Activated T-cell treated with anti-CD3 and anti-CD28 coated beads for 4 hours (primary cell): Measurements from ENCODE around the gene PLEKHM2.
"Not testable (repeated sequence)": the region's sequence is repeated elsewhere in the genome, so short reads cannot be mapped to it uniquely, and the experiment has no call there.

Source experiments
- DNase-seq: peaks from one replicate; pipeline ENCODE4 v3.0.0-alpha.2; 2020

The PLEKHM2 gene, protein sequence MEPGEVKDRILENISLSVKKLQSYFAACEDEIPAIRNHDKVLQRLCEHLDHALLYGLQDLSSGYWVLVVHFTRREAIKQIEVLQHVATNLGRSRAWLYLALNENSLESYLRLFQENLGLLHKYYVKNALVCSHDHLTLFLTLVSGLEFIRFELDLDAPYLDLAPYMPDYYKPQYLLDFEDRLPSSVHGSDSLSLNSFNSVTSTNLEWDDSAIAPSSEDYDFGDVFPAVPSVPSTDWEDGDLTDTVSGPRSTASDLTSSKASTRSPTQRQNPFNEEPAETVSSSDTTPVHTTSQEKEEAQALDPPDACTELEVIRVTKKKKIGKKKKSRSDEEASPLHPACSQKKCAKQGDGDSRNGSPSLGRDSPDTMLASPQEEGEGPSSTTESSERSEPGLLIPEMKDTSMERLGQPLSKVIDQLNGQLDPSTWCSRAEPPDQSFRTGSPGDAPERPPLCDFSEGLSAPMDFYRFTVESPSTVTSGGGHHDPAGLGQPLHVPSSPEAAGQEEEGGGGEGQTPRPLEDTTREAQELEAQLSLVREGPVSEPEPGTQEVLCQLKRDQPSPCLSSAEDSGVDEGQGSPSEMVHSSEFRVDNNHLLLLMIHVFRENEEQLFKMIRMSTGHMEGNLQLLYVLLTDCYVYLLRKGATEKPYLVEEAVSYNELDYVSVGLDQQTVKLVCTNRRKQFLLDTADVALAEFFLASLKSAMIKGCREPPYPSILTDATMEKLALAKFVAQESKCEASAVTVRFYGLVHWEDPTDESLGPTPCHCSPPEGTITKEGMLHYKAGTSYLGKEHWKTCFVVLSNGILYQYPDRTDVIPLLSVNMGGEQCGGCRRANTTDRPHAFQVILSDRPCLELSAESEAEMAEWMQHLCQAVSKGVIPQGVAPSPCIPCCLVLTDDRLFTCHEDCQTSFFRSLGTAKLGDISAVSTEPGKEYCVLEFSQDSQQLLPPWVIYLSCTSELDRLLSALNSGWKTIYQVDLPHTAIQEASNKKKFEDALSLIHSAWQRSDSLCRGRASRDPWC

DNA sequence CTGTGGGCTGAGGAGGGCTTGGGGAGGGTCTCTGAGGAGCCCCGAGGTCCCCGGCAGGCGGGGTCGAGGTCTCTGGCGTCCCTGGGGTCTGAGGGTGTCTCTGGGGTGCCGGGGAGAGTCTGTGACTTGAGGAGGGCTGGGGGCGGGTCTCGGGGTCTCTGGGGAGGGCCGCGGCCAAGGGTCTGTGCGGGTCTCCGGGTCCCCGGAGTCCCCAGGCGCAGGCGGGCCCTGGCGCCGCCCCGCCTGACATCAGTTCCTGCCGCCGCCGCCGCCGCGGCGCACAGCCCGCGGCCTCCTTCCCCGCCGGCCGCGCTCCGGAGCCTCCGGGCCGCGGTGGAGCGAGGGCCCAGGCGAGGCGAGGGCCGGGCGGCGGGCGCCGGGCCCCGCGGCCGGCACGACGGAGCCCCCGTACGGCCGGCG lies at the start of gene PLEKHM2:
TSS of gene PLEKHM2 (plus strand) at position 279 of the 420 bp plus-strand sequence. CDS start 239 bp downstream, outside the sequence.
- DNase-seq: peak; percentile 19

DNA sequence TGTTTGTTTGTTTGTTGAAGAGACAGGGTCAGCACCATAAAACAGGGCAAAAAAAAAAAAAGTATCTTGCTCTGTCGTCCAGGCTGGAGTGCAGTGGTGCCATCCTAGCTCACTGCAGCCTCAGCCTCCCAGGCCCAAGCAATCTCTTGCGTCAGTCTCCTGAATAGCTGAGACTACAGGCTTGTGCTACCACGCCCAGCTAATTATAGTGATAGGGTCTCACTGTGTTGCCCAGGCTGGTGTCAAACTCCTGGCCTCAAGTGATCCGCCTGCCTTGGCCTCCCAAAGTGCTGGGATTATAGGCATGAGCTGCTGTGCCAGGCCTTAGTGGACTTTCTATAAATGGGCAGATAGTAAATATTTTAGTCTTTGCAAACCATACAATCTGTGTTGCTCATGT lies 47.7 kb upstream of the PLEKHM2 start:
- no peak for DNase-seq

DNA sequence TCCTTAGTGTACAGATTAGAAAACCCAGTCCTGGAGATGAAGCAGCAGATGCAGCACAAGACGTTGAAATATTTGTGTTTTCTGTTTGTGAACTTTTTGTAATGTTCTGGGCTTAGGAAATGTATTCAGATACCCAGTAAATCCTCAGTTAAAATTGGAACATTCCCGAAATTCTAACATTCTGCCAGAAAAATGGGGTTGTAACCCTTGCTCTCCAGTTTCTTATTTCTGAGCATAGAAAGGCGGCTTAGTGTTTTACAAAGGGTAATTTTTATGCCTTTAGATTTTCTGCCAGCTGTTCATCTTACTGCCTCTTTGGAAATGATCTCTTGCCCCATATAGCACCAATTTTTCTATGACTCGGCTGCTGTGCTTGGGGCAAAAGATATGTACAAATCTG lies 46.3 kb upstream of the PLEKHM2 start:
- no peak for DNase-seq

DNA sequence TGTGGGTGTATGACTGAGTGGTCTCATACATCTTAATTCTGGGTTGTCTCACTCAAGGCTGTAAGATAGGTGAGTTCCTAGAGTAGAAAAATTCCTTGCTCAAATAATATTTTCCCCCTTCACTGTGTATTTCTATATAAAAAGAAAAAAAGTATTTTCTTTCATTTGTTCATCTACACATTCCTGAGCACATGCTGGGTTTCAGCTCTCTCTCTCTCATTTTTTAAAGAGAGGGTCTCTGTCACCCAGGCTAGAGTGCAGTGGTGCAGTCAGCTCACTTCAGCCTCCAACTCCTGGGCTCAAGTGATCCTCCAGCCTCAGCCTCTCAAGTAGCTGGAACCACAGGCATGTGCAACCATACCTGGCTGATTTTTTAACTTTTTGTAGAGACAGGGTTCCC lies 44.9 kb upstream of the PLEKHM2 start:
- DNase-seq: no peak

DNA sequence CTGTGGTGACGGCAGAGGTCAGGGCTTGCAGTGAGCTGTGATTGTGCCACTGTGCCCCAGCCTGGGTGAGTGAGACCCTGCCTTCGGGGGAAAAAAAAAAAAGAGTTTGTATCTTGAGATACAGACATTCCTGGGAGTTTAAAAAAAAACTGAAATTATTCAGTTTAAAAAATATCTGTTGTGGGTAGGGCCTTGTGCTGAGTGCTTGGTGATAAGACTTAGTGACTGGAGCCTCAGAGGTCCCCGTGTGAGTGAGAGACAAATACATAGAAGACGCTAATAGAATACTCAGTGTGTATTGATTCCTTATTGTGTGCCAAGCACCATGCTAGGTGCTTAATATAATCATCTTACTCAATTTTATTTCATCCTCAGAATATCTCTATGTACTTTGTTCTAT lies 44.2 kb upstream of the PLEKHM2 start:
- no peak for DNase-seq

DNA sequence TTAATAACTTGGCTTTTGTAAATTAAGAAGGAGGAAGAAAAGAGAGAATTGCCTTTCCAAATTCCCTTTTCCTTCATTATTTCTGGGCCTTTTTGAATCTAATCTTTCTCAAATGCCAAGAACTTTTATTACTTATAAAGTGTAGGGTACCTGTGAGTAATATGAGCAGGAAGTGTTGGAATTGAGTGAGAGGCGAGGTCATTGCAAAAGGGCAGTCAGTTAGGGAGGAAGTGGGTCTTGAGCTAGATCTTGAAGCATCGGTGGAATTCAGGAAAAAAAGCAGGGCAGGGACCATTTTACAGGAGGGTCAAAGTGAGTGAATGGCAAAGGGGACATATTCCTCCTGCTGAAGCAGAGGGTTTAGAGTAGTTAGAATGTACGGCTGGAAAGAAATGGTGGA lies 43.5 kb upstream of the PLEKHM2 start:
- DNase-seq: no peak

DNA sequence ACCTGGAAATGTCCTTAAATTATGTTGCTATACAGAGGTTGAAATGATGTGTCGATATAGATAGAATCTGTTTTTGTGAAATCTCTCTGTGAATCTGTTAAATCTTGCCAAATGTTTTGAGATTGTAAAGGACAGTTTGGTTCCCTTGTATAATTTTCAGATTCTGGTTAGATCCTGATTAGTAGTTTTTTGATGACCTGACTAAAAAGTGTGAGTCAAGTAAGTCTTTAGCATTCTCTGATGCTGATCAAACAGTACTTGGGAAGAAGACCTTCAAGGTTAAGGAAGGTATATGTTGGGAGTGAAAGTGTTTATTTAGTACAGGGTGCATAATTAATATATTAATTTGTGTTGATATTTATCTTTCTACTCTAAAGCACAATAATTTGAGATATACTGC lies 34.2 kb upstream of the PLEKHM2 start:
- DNase-seq: no peak

DNA sequence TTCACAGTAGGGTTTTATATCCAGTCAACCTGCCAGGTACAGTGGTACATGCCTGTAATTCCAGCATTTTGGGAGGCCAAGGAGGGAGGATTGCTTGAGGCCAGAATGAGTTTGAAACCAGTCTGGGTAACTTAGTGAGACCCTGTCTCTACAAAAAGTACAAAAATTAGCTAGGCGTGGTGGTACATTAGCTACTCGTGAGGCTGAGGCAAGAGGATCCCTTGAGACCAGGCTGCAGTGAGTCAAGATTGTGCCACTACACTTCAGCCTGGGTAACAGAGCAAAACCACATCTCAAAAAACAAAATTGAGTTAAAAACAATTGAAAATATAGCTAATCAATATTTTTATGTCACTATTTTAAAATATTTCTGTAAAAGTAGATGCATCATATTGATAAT lies 33.7 kb upstream of the PLEKHM2 start:
- DNase-seq: no peak

DNA sequence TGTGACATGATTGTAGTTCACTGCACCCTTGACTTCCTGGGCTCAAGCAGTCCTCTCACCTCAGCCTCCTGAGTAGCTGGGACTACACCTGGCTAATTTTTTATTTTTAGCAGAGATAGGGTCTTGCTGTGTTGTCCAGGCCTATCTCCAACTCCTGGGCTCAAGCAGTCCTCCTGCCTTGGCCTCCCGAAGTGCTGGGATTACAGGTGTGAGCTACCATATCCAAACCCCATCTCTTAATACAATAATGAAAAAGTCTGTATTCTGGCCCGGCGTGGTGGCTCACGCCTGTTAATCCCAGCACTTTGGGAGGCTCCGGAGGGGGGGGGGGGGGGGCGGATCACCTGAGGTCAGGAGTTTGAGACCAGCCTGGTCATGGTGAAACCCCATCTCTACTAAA lies 32.0 kb upstream of the PLEKHM2 start:
- not testable (repeated sequence) for DNase-seq

DNA sequence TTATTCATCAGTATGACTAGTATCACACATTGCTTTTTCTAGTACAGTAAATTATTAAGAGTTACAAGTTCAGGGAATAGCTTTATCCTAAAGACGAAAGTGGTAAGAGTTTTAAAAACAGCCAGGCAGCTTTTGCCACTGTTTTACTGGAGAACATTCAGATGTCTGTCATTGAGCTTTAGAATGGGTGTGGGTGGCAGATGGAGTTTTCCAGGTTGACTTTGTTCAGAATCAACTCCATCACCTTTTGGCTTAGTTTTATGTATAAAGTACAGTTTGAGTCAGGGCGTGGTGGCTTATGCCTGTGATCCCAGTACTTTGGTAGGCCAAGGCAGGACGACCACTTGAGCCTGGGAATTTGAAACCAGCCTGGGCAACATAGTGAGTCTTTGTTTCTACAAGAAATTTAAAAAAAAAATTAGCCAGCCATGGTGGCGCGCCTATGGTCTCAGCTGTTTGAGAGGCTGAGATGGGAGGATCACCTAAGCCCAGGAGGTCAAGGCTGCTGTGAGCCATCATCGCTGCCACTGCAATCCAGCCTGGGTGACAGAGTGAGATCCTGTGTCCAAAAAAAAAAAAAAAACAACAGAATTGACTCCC lies 29.9 kb upstream of the PLEKHM2 start:
- no peak for DNase-seq

DNA sequence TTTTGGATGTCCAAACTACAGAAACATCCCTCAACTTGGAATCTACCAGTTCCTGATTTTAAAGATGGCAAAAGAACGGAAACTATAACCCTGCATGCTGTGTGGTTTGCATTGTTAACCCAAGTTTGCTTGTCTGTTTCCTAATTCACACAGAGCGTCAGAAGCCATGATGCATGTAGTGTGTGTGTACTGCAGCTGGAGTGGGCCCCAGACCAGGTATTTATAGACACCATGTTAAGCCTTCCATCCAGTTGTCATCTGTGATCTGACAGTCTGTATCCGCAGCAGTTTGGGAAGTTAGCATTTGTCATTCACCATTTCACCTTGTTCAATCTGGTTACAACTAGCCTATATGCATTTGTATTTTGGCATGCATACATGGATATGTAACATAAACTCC lies 27.7 kb upstream of the PLEKHM2 start:
- no peak for DNase-seq

DNA sequence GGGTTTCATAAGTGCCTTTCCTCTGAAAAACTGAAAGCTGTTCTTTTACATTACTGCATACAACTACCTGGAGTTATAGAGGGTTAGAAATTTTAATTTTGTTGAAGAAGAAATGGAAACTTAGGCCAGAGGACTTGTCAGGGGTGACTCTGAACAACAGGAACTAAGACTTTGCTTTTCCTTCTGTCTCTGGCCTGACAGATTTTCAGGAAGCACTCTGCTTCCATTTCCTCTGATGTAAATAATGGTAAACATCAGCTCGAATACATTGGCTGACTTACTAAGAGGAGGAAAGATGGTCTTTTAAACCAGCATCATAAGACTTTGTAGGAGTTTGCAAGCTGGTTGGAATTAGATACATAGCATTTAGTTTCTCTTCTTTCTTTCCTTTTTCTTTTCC lies 27.1 kb upstream of the PLEKHM2 start:
- DNase-seq: no peak

DNA sequence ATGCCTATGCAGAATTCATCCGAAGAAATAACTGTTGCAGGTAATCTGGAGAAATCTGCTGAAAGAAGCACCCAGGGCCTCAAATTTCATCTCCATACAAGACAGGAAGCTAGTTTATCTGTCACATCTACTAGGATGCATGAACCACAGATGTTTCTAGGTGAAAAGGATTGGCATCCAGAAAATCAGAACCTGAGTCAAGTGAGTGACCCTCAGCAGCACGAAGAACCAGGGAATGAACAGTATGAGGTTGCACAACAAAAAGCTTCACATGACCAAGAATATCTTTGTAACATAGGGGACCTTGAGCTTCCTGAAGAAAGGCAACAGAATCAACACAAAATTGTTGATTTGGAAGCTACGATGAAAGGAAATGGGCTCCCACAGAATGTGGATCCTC lies 24.0 kb upstream of the PLEKHM2 start:
- no peak for DNase-seq

DNA sequence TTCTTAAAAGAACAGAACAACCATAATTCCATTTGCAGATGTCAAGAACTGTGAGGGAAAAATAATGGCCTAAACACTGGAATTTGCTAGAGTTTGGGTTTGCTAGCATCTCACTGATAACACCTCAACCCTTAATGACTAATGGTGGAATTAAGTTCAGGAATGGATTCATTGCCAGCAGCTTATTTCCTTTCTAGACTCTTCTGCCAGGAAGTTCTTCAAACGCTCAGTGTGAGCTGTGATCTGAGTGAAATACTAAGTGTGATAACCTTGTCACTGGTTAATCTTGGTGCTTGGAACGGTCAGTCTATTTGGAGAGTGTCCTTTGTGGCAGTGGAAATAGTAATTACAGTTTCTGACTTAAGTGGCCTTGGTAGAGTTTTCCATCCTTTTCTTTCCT lies 21.6 kb upstream of the PLEKHM2 start:
- no peak for DNase-seq

DNA sequence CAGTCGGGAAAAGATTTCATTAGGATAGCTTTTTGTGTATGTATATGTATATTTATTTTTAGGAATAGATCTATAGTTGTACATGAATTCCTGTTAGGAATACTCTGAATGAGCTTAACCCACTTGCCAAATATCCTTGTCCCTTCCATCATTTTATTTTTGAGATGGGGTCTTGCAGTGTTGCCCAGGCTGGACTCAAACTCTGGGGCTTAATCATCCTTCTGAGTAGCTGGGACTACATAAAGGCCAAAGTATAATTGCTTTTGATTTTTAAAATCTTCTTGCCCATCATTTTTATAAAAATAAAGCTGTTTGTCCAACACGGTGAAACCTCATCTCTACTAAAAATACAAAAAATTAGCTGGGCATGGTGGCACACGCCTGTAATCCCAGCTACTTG lies 20.2 kb upstream of the PLEKHM2 start:
- no peak for DNase-seq

DNA sequence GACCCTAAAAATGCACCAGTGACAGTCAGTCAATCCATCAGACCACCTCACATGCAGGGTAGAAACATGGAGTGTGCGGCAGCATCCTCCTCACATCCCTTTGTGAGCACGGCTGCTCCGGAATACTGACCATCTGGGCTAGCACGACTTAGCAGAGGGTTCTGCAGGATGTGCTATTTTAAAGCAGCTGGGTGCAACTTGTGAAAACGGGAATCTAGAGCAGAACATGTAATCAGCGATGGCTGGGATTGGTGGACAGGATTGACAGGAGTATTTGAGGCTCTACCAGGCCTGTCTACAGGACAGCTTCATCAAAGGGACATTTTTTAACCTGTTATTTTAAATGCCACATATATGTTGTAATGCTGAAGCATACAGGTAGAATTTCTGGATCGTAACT lies 16.8 kb upstream of the PLEKHM2 start:
- no peak for DNase-seq

DNA sequence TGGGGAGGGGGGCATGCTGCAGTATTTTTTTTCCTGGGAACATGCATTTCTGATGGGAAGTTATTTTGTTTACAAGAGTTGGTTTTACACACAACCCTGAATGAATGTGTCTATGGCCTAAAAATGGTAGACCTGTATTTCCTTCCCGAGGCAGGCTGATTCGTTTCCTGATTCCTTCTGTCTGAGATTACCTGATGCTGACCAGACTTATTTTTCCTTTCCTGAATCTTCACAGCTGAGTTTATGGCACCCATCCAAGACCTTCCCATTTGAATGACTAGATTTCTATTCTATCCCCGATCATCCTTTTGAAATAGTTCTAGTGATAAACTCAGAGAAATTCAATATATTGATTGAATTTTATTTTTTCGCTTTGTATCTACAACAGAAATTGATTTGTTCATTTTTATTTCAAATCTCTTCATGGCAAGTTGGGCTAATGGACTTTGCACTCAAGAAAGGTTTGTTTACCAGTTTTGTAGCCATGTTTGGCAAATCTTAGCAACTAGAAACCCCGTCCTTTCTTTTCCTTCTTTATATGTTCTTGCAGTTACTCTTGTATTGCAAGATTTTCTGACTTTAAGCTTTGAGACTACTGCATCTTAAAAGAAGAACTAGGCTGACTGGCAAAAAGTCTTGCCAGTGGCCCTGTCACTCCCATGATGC lies 15.9 kb upstream of the PLEKHM2 start:
- no peak for DNase-seq

DNA sequence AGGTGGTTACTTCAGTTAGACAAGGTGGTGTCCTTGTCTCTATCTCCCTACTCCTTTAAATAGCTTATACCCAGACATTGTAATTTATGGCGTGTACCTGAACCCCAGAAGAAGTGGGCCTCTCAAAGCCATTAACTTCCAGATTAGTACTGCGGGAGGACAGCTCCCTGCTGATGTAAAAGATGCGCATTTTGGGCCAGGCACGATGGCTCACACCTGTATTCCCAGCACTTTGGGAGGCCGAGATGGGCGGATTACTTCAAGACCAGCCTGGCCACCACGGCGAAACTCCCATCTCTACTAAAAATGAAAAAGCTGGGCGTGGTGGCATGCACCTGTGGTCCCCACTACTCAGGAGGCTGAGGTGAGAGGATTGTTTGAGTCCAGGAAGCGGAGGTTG lies 15.0 kb upstream of the PLEKHM2 start:
- DNase-seq: no peak

DNA sequence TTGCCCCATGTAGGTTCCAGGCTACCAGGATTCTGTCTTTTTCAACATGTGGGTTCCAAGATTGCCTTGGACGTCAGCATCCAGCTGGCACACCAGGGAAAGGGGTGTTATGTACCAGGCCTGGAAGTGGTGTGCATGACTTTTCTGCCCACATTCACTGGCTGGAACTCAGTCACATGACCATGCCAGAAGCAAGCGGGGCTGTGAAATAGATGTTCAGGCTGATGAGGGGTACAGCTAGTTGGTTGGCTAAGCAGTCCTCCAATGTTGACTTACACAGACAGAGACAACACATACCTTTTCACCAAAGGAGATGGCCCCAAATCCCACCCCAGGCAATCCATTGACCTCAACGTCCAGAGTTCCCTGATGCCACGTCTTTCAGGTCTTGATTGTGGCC lies 14.3 kb upstream of the PLEKHM2 start:
- no peak for DNase-seq

DNA sequence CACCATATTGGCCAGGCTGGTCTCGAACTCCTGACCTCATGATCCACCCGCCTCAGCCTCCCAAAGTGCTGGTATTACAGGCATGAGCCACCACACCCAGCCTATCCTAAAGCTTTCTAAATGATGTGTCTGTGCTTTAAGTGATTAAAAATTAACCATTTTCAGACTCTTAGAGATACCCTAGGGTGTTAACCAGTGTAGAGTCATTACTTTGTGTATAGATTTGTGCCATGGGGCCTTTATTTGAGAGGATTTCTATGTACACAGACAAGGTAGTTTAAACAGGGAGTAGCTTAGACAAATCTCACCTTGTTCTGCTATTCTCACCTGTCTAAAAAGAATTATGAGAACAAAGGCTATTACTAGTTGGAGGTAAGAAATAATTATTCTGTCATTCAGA lies 12.7 kb upstream of the PLEKHM2 start:
- DNase-seq: no peak

DNA sequence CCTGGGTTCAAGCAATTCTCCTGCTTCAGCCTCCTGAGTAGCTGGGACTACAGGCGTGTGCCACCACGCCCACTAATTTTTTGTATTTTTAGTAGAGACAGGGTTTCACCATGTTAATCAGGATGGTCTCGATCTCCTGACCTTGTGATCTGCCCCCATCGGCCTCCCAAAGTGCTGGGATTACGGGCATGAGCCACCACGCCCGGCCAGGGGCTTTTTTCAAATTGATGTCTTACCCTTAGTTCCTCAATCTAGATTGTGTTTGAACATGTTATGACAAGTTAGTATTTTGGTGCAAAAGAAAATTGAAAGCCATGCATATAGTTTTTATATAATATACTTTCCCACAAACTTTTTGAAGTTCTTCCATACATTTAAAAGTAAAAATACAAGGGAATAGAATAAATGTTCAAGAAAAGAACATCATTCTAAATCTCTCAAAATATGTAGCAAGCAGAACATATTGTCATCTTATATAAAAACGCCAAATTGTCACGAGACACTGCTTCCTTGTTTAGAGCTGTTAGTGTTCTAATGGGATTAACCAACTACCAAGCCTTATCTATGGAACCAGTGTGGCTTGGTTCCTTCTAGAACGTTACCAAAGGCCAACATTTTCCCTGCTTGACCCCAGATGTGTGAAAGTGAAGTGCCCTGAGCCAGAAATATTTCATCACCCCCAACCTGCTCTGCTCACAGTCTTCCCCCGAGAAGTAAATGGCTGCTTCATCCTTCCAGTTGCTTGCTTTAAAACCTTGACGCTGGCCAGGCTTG lies 9.5 kb upstream of the PLEKHM2 start:
- DNase-seq: no peak

DNA sequence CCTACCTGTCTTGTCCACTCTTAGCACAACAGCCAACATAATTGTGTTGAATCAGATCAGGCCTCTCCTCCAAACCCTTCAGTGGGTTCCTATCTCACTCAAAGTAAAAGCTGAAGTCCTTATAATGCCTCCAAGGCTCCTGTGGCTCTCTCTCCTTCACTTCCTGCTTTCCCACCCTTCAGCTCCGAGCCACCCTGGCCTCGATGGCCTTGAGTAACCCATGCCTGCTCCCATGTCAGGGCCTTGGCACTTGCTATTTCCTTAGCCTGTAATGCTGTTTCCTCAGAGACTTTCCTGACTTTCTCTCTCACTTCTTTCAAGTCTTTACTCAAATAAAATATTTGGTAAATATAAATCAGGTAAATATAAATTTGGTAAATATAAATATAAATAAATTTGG lies 8.1 kb upstream of the PLEKHM2 start:
- DNase-seq: no peak
